HG03378 (cell line): ENCODE data around the gene CYP2W1.
"Not testable (repeated sequence)": the region's sequence is repeated elsewhere in the genome, so short reads cannot be mapped to it uniquely, and the experiment has no call there.

Experiments used
- ATAC-seq: cut with Tn5 transposase; IDR thresholded peaks from one replicate; pipeline ENCODE4 v1.9.1; 2021; ENCODE audit warnings: mild to moderate bottlenecking, moderate library complexity; ENCODE audit not compliant: unreplicated experiment

Gene CYP2W1

DNA sequence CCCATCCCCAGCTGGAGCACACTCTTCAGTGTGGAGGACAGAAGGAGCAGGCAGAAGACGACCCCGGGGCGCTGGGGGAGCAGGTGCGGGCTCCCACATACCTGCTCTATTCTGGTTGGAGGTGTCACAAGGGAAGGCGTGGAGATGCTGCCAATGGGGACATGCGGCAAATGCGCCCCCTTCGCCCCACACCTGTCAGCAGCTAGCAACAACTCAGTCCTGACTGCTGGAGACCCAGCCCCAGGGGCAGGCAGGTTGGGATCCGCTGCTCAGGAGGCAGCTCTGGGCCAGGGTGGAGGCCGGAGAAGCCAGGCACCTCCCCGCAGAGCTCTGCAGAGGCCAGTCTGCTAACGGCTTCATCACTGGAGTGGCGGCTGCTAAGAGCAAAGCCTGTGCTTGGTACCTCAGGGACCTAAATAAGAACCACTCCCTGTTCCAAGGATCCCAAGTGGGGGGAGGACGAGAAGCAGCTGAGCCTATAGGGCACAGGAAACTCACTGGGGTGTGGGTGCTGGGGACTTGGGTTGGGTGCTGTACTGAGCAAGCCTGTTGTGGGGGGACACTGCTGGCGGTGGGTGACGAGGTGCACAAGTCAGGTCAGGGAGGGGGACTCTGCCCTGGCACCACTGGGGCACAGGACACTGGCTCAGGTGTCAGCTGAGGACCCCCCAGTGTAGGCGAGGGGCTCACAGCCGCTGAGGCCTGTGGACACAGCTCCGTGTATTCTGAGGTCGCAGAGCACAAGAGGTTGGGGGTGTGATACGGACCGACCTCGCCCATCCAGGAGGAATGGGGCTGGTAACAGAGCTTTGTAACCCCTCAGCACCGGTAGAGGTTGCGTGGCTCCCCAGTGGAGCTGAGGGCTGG lies 42.1 kb downstream of the CYP2W1 start:
- ATAC-seq: no peak

DNA sequence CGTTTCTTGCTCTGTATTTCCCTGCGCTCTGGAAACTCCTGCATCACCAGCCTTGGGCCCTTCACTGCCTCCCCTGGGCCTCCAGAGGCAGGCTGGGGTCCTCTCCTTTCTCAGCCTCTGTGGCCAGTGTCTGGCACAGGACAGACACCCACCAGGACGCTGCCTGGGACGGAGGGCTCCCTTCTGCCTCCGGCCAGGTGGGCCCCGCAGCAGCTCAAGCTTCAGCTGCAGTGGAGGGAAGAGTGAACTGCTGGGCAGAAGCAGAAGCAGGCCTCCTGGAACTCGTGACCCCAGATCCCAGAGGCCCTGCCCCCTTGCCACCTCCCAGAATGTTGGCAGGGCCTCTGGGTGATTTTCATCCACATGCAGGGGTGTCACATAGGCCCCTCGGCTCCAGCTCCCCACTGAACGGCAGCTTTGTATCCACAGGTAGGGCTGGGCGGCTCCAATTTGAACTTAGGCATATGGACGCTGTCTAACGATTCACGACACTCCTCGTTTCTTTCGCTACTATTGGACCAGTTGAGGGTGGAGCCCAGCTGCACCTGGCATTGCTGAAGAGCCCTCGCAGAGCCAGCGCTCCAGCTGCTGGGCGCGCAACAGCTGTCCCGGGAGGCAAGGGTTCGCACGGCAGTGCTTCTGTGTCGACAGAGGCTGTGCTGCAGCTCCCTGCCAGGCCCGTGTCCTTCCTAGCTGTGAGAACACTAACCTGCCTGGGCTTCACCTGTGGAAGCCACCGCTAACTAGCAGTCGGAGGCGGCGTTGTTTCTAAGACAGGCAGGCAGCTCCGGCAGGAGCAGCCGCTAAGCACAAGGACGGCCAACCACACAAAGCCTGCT lies 43.0 kb downstream of the CYP2W1 start:
- no peak for ATAC-seq

DNA sequence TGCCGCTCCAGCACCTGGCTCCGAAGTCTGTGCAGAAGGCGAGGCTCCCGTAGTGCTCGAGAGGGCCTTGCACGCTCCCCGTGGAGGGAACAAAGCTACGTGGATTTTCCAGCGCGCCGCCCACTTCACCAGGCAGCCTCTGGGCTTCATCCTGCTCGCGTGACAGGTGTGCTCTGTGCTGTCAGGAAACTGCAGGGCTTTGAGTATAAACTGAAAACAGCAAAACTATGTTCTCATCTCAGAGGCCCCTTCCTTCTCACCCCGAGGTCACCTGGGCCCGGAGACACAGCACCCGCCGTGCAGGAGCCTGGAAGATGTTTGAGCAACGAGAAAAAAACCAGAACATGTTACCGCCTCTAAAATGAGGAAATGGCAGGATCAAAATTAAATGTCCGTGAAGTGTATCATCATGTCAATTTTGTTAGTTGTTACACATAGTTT lies 43.8 kb downstream of the CYP2W1 start:
- no peak for ATAC-seq

DNA sequence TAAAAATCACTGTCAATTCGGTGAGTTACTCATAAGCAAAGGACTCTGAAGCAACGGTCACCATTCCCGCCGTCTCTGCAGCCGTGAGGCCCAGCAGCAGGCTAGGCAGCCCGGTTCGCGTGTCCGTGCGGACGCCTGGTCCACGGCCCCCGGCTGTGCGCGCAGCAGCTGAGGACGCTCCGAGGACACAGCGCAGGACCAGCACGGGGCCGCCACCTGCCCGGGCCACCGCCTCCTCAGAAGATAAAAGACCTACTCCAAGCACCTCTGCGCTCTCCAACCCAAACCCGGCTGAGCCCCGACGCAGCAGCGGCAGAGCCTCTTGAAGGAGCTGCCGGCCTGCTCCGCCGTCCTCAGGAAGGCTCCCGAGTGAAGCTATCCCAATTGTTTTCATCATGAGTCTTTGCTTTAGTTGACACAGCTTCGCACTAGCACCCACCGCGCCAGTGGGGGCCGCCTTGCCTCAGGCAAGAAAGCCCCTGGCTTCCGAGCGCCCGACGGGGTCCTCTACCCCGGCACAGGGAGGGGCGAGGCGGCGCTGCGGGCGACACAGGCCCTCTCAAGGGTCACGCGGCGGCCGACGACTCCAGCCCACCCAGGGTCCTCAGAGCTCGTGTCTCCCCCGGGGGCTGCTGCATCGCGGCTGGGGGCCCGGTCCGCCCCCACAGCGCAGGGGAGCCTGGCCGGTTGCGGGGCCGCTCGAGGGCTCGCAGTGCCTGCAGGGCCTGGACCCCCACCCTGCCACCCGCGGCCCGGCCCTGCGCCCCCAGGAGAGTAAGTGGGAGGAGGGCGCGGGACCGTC lies 44.5 kb downstream of the CYP2W1 start:
- no peak for ATAC-seq

DNA sequence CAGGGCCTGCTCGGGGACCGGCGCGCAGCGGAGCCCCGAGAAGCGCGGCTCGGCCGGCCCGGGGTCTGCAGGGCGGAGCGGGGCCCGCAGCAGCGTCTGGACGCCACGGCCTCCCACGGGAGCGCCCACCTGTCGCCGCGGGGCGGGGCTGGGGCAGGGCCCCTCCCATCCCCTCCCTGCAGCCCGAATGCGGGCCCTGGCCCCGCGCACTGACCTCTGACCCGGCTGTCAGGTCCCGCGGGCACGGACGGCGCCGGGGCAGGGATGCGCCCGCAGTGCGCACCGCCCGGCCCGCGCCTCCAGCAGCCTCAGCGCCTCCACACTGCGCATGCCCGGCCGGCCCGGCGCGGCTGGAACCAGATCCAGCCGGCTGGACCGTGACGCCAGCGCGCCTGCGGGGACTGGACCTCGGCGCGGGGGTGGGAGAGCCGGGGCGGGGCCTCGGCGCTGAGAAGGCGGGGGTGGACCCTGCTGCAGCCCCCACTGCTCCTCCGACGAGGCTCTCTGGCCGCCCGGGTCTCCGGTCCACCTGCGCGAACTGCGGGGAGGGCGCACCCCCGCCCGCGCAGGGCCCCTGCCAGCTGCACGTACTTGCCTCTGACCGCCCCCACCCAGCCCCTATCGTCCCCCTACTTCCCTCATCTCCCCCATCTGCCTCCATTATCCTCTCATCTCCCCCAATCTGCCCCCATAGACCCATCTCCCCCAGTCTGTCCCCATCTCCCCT lies 45.2 kb downstream of the CYP2W1 start:
- peak; percentile 26 for ATAC-seq

DNA sequence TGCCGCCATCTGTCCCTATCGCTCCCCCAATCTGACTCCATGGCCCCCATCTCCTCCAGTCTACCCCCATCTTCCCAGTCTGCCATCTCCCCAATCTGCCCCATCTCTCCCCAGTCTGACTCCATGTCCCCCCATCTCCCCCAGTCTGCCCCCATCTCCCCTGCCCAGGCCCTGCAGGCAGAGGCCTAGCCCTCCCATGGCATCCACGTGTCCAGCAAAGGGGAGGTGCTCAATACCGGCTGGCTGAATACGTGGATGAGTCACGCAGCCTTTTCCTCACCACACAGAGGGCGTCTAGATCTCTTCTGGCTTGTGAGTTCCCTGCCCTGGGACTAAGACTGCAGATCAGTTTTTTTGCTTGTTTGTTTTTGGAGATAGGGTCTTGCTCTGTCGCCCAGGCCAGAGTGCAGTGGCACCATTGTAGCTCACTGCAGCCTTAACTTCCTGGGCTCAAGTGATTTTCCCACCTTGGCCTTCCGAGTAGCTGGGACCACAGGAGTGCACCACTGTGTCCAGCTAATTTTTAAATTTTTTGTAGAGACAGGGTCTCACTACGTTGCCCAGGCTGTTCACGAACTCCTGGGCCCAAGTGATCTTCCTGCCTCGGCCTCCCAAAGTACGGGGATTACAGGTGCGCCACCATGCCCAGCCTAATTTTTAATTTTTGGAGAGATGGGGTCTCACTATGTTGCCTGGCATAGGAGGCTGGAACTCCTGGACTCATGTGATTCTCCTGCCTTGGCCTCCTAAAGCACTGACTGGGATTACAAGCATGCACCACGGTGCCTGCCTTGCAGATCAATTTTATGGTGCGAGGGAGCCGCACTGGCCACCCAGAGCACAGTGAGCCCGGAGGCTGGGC lies 46.0 kb downstream of the CYP2W1 start:
- no peak for ATAC-seq

DNA sequence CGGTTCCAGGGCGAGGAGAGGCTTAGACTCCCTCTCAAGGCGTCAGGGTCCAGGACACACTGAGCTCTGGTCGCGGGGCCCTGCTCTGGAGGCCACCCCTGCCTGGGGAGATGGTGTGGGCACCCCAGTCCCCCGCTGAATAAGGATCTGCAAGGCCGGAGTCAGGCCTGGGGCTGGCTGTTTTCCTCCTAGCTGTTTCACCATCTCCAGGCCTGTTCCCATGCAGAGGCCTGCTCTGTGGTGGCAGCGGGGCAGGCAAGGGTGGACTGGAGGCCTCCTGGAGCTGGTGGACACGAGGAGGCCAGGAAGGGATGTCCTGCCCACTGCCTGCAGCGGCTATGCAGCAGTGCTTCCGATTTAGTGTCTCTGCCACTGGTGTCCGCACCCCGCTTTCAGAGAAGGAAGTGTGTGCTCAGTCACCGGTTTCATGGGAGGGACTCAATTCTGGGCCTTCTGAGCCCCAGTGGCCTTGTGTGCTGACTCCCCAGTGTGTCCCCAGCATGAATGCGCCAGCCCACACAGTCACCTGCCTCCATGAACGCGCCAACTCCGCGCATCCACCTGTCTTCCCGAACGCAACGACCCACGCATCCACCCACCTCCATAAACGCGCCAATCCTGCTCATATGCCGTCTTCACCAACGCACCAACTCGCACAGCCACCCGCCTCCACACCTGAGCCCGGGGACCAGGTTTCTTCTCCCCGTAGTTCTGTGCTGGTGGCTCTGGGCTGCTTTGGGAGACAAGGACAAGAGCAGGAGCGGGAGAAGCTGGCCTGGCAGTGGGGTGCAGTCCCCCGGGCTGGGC lies 46.9 kb downstream of the CYP2W1 start:
- ATAC-seq: no peak

DNA sequence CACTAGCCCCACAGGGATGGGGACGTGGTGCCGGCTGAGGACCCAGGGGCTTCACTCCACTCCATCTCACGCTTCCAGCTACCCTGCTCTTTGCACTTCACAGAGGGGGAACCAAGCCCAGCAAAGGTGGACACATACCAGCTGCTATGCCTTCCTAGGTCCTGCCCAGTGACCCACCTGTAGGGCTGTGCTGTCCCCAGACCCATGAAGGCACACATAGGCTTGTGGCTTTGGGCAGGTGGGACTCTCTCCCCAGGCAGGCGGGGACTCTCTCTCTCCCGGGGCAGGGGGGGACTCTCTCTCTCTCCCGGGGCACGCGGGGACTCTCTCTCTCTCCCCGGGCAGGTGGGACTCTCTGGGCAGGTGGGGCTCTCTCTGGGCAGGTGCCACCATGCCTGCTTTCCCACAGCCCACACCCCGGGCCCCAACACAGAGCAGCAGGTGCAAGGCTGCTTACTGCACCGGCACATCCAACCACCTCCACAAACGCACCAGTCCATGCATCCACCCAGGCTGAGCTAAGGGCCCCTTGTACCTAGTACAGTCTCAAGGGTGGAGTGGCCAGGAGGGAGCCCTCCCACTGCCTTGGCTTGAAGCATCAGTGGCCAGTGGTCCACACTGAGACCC lies 47.6 kb downstream of the CYP2W1 start:
- no peak for ATAC-seq

DNA sequence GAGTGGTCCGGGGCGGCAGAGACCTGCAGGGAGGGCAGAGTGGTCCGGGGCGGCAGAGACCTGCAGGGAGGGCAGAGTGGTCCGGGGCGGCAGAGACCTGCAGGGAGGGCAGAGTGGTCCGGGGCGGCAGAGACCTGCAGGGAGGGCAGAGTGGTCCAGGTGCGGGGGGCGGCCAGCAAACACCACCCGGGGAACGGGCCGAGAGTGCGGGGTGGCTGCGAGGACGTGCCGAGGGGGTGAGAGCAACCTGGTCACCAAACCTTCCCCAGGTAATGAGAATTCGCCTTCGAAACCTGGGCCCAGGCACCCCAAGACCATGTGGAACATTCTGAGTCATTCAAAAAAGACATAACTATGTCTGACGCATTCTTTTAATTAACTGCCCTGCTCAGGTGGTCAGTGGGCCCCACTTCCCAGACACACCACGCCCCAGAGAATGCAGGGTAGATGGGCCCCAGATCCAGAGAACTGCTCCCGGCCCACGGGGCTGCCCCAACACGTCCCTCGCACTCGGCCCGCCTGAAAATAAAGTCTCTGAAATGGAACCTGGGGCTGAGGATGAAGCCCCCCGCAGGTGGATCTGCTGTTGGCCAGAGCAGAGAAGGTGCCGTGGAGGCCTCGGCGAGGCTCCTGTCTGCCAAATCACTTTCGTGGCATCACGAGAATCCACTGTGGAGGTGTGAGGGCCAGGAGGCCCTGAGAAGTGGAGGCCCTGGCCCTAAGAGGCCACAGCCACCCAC lies 48.9 kb downstream of the CYP2W1 start:
- ATAC-seq: no peak

DNA sequence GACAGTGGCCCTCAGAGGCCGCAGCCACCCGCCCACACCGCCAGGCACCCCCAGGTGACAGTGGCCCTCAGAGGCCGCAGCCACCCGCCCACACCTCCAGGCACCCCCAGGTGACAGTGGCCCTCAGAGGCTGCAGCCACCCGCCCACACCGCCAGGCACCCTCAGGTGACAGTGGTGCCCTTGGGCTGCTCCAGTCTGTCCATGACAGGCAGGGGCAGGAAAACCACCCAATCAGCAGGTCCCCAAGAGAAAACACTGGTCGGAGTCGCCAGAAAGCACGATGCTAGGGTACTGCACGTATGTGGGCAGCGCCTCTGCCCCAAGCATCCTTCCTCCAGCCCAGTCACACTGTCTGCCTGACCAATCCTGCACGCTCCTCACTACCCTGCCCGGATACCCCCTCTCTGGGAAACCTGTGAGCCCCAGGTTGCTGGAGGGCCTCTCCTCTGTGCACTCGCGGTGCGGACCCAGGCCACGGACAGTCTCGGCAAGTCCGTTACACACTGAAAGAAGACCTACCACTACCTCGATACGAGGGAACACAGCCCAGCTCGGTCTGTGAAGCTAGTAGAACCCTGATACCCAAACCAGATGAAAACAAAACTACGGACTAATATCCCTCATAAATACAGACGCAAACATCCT lies 49.7 kb downstream of the CYP2W1 start:
- no peak for ATAC-seq

DNA sequence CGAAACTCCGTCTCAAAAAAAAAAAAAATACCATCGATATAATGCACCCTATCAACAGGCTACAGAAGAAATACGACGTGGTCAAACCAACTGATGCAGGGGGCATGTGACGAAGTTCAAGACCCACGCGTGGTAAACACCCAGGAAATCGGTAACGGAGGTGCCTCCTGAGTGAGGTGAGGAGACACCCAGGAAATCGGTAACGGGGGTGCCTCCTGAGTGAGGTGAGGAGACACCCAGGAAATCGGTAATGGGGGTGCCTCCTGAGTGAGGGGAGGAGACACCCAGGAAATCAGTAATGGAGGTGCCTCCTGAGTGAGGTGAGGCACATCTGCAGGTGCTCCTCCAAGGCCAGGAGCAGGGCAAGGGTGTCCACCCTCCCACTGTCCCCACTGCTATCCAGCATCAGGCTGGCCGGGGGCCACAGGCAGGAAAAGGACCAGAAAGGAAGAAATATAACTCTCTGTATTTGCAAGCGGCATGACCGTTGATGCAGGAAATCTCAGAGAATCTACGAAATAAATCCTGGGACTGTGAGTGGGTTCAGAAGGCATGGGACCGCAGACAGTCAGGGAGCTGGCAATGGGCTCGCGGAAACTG lies 50.7 kb downstream of the CYP2W1 start:
- ATAC-seq: no peak

DNA sequence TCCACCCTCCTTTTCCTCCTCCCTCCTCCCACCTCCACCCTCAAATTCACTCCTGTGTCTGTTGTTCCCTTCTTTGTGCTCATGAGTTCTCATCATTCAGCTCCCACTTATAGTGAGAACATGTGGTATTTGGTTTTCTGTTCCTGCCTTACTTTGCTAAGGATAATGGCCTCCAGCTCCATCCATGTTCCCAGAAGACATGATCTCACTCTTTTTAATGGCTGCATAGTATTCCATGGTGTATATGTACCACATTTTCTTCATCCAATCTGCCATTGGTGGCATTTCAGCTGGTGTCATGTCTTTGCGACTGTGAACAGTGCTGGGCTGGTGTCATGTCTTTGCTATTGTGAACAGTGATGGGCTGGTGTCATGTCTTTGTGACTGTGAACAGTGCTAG lies 51.8 kb downstream of the CYP2W1 start:
- ATAC-seq: not testable (repeated sequence)

DNA sequence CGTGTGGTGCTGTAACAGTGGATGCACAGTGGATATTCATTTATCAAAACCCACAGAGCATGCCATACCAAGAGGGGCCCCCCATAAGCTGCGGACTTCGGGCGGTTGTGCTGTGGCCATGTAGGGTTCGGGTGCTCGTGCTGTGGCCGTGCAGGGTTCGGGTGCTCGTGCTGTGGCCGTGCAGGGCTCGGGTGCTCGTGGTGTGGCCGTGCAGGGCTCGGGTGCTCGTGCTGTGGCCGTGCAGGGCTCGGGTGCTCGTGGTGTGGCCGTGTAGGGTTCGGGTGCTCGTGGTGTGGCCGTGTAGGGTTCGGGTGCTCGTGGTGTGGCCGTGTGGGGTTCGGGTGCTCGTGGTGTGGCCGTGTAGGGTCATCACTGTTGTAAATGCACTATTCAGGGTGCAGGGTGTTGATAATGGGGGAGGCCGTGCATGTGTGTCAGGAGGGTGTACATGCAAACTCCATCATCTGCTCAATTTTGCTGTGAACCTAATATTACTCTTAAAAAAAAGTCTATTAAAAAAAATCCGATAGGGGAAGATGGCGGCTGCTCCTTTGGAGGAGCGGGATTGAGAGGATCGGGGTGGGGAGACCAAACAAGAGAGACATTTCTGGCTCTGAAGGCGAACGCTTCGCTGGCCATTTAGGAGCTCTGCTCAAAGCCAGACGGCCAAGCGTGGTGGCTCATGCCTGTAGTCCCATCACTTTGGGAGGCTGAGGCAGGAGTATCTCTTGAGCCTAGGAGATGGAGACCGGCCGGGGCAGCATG lies 53.4 kb downstream of the CYP2W1 start:
- ATAC-seq: not testable (repeated sequence)
